CD4-positive, alpha-beta T cell treated with Interleukin-12 subunit alpha and Interleukin-12 subunit beta, for 1 hour (primary cell): ENCODE results near the gene DCT.
"Not testable (repeated sequence)": the region's sequence is repeated elsewhere in the genome, so short reads cannot be mapped to it uniquely, and the experiment has no call there.

ENCODE experiments used
- DNase-seq: peaks from one replicate; pipeline ENCODE4 v3.0.0-alpha.2; 2020

The DCT gene

DNA sequence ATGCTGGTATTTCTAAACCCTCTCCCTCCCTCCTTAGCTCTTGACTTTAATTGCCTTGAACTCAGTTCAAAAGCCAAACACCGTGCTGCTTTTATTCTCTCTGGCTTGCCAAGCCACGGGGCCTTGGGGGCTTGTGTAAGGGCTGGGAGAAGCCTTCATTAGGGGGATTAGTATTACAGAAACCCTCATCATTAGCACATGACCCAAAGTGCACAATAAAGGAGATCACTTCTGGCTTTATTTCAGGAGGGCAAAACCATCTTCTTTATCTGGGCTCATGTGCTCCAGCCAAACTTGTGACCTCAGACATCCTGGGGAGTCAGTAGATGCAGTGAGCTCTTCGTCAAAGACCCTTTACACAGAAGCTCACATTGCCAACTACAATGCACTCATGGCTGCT is at the start of gene DCT:
Gene DCT, minus strand, starts transcription at position 67 of the 400 bp plus-strand sequence. CDS start 427 bp downstream, outside the sequence.
- no peak for DNase-seq

DNA sequence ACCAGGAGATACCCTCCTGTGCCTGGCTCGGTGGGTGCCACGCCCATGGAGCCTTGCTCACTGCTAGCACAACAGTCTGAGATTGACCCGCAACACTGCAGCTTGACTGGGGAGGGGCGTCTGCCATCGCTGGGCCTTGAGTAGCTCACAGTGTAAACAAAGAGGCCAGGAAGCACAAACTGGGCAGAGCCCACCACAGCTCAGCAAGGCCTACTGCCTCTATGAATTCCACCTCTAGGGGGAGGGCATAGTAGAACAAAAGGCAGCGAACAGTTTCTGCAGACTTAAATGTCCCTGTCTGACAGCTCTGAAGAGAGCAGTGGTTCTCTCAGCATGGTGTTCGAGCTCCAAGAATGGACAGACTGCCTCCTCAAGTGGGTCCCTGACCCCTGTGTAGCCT is 47.5 kb upstream of the DCT start:
- not testable (repeated sequence) for DNase-seq

DNA sequence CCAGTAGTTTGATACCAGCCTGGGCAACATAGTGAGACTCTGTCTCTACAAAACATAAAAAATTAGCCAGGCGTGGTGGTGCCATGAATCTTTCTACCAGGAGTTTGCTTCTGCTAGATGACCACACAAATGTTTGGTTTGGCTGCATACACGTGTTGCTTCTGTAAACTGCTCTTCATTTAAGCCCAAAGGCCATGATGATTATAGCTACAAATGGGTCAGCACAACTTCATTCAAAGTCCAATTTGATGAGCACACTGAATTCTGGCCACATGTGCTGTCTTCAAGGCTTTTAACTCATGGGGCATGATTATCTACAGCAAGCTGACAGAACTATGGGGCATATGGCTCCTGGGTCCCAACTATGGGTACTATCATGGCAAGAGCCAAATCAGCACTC is 46.3 kb upstream of the DCT start:
- DNase-seq = no peak

DNA sequence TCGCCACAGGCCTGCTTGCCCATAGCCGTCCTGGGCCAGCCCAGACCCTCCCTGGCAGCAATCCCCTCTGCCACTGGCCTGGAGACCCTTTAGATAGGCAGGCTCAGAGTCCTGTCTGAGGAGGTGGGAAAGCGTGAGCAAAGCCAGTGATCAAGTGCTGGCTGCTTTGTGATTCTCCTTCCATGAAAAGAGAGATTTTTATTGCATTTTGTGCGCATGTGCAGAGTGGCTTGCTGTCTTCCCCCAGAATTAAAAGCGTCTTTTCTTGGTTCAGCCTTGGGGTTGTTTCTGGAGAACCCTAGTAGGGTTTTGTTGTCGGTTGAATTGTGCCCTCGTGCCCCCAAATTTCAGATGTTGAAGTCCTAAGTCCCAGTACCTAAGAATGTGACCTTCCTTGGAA is 44.9 kb upstream of the DCT start:
- no peak for DNase-seq

- no peak for DNase-seq
These were observed 40.5 kb upstream of the DCT start for GRCh38 chr13:94520001-94520400.

- DNase-seq = no peak
These were observed 37.0 kb upstream of the DCT start for GRCh38 chr13:94516456-94516855.

DNA sequence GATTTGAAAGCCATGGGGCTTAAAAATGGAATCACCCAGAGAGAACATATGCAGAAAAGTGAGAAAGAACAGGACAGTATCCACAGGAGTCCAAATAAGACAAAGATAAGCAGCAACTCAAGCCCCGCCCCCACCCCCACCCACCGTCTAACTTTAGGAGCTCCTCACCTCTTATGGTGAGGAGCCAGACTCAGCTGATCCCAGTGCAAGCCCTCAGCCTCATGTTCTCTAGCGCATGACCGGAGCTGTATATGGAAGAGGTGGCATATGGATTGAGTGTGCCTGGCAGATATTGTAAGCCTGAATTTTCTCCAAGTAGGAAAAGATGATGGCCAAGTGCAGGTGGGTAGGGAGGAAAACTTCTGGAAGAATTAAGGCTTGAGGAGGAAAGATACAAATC is 36.4 kb upstream of the DCT start:
- no peak for DNase-seq

DNA sequence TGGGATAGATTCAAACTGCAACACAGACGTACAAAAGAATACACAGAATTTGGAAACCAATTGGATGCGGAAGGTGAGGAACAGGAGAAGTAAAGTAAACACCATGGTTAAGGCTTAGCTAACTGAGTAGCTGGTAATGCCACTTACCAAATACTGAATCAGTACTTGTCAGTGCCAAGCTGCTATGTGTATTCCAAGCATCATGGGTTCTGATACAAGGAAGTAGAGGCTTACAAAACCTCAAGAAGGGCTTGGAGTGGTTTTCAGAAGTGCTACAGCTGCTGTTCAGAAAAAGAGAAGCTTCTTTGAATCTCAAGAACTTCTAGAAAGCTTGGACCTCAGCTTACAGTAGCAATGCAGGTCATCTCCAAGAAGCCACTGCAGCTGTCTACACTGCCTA is 35.9 kb upstream of the DCT start:
- no peak for DNase-seq

DNA sequence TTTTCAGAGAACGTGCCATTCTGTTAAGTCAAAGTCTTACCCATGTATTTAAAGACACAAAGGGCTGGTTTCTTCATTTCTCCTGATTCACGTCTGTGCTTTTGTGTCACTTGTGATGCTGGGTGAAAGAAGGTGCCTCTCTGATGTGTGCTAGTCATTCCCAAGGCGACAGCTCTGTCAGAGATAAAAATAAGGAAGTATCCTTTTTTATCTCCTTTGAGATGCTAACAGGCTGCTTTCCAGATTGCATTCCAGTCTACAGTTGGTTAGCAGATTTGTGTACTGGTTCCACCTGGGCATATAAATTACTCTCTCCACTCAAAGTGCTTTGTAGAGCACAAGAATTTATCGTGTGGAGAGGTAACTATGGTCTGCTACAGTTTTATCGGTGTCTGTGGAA is 33.5 kb upstream of the DCT start:
- no peak for DNase-seq

GRCh38 chr13:94505730-94506129 is 26.2 kb upstream of the DCT start:
- no peak for DNase-seq

- no peak for DNase-seq
These were observed 24.4 kb upstream of the DCT start for GRCh38 chr13:94503851-94504250.

DNA sequence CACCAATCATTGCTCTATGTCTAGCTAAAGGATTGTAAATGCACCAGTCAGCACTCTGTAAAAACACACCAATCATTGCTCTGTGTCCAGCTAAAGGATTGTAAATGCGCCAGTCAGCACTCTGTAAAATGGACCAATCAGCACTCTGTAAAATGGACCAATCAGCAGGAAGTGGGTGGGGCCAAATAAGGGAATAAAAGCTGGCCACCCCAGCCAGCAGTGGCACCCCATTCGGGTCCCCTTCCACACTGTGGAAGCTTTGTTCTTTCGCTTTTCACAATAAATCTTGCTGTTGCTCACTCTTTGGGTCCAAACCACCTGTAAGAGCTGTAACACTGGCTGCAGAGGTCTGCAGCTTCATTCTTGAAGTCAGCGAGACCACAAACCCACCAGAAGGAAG is 19.3 kb upstream of the DCT start:
- DNase-seq = not testable (repeated sequence)

DNA sequence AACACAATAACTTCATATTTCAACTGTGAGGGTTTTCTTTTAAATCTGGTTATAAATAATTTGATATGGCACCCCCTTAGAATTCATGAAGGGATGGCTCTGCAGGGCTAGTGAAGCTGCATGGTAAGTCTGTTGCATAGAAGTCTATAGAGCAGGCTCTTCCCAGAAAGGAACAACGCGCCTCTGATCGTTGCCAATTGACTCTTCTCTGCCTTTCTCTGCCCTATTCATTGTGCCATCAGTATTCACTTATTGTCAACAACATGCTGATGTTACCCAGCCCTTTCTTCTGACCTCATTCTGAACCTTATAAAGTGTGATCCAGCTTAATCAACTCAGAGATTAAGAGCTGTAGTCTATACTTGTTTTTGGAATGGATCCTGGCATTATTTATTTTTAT is 16.3 kb upstream of the DCT start:
- DNase-seq = no peak

- no peak for DNase-seq
These were observed 14.5 kb upstream of the DCT start for GRCh38 chr13:94494026-94494425.

GRCh38 chr13:94487043-94487442 is 7.6 kb upstream of the DCT start:
- DNase-seq = no peak

- no peak for DNase-seq
These were observed 4.5 kb upstream of the DCT start for GRCh38 chr13:94483970-94484369.

GRCh38 chr13:94481941-94482340 is 2.5 kb upstream of the DCT start:
- DNase-seq = no peak

GRCh38 chr13:94480672-94481145 is 1.2 kb upstream of the DCT start:
- no peak for DNase-seq

GRCh38 chr13:94478913-94479312 is 569 bp downstream of the DCT start:
- DNase-seq = no peak

DNA sequence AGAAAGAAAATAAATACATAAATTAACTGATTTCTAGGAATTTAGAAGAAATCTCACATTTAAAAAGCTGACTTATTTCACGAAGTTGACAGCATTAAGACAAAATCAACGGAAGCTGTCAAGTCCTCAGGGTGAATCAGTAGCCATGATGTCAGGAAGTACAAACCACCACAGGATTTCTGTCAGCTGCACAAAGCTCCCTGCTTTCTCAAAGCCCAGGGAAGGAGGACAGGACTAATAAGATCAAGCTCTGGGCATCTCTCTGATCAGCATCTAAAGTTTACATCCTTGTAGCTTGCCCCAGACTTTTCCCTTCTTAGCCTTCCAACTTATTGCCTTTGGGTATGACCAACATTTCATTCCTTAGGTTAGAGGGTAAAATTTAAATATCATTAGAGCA is 9.4 kb downstream of the DCT start:
- DNase-seq = no peak

DNA sequence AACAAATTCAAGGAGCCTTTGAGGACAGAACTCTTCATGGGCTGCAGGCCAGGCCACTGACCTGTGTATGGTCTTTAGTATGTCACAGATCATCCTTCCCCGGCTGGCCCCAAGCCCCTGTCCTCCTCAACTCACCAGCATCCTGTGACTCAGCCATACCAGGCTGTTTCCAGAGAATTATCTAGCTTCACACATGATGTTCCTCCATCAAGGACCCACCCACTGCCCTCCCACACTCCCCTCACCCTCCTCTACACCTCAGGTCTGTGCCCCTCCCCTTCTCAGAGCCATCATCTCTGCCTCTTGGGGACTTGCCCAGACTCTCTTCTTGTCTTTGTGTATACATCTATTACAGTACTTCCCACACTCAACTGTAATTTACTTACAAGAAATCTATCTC is 14.7 kb downstream of the DCT start:
- DNase-seq = no peak

DNA sequence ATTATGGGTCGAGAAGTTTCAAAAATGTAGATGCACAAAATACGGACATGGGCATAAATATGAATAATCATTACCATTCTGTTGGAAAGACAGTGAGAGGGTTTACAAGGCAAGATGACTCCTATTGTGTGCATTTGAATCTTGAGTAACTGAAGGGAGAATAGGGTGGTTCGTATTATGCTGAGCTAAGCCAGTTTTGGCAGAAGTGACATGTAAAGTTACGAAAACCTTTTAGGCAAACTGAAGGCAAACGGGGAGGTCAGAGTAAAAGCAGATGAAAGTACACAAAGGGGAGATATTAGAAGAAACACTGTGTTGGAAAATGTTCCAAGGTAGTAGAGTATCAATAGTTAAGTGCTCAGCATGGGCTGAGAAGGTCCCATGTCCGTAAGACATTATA is 16.8 kb downstream of the DCT start:
- no peak for DNase-seq

DNA sequence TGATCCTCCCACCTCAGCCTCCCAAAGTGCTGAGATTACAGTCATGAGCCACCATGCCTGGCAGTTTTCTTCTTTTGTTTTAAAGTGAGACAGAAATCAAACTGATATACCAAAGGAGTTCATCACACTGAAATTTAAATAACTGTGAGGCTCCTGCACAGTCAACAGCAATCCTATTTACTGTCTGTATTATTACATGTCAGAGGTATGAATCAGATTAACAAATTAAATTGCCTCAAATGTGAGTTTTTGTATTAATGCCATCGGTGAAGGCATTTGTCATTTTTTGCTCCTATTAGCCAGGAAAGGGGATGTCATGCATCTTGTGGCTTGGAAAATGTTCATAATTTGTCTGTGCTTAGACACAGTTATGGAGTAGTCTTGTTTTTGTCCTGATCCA is 20.4 kb downstream of the DCT start:
- DNase-seq = no peak

DNA sequence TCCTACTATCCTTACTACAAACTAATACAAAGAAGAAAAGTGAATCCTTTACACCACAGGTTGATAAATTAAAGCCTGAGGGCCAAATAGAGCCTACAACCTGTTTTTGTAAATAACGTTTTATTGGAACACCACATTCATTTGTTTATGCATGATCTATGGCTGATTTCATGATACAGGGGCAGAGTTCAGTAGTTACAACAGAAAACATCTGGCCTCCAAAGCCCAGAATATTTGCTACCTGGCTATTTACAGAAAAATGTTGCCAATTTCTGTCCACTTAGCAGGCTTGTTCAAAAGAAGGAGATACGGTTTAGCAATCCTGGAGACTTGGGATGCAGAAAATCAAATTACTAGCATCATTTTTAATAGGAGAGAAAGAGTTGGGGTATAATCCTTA is 24.1 kb downstream of the DCT start:
- no peak for DNase-seq

DNA sequence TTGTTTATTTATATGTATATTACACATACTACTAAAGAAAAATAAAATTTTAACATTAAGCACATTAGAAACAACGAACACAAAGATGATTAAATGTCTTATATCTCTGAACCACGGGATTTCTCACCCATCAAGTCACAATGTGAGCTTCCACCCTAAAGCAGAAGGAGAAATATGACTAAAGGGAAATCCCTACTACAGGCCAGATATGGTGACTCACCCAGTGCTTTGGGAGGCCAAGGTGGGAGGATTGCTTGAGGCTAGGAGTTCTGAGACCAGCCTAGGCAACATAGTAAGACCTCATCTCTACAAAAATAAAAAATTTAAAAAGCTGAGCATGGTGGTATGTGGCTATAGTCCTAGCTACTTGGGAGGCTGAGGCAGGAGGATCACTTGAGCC is 24.6 kb downstream of the DCT start:
- DNase-seq = no peak

DNA sequence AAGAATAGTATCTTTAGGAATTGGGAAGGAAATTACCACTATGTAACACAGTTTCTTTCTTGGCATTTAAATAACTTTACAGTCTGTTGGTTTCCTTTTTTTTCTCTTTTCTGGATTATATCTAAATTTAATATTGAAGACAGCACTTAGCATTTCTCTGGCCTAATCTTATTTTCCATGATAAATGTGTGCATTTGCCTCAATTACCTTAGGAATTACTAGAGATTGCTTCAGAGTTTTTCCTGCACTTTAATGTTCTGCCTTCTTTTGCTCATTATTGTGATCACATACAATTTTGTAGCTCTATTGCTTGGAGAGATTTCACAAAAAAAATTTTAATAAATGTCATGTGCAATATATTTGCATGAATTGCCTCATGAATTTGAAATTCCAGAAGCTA is 25.1 kb downstream of the DCT start:
- no peak for DNase-seq
